Activated T-cell treated with anti-CD3 and anti-CD28 coated beads for 24 hours (primary cell): ENCODE data around the gene RFPL1.
"Not testable (repeated sequence)": the region's sequence is repeated elsewhere in the genome, so short reads cannot be mapped to it uniquely, and the experiment has no call there.

Experiments used
- DNase-seq: peaks from one replicate; pipeline ENCODE4 v3.0.0-alpha.2; 2020; ENCODE audit warnings: low read depth

The RFPL1 gene

GRCh38 chr22:29438283-29438682 is at the start of gene RFPL1:
Gene RFPL1, plus strand, starts transcription at chr22:29438583.
- not testable (repeated sequence) for DNase-seq

GRCh38 chr22:29388759-29389090 is 49.7 kb upstream of the RFPL1 start:
- no peak for DNase-seq

- no peak for DNase-seq
Measured at GRCh38 chr22:29390270-29390669, 48.1 kb upstream of the RFPL1 start.

GRCh38 chr22:29391546-29391945 is 46.8 kb upstream of the RFPL1 start:
- no peak for DNase-seq

- DNase-seq = no peak
Measured at GRCh38 chr22:29393019-29393608, 45.3 kb upstream of the RFPL1 start.

GRCh38 chr22:29394931-29395581 is 43.3 kb upstream of the RFPL1 start:
- peak; percentile 60 for DNase-seq

GRCh38 chr22:29396126-29396525 is 42.3 kb upstream of the RFPL1 start:
- DNase-seq = no peak

GRCh38 chr22:29397791-29398190 is 40.6 kb upstream of the RFPL1 start:
- DNase-seq = no peak

- no peak for DNase-seq
Measured at GRCh38 chr22:29400576-29400975, 37.8 kb upstream of the RFPL1 start.

GRCh38 chr22:29401538-29401937 is 36.8 kb upstream of the RFPL1 start:
- DNase-seq = not testable (repeated sequence)

GRCh38 chr22:29408940-29409339 is 29.4 kb upstream of the RFPL1 start:
- DNase-seq = no peak

GRCh38 chr22:29411569-29412211 is 26.7 kb upstream of the RFPL1 start:
- DNase-seq = not testable (repeated sequence)

- not testable (repeated sequence) for DNase-seq
Measured at GRCh38 chr22:29412772-29413171, 25.6 kb upstream of the RFPL1 start.

- DNase-seq = peak; percentile 55
Measured at GRCh38 chr22:29414951-29415591, 23.3 kb upstream of the RFPL1 start.

- not testable (repeated sequence) for DNase-seq
Measured at GRCh38 chr22:29418704-29419103, 19.7 kb upstream of the RFPL1 start.

GRCh38 chr22:29426476-29426875 is 11.9 kb upstream of the RFPL1 start:
- no peak for DNase-seq

GRCh38 chr22:29427176-29427760 is 11.1 kb upstream of the RFPL1 start:
- no peak for DNase-seq

- DNase-seq = no peak
Measured at GRCh38 chr22:29431986-29432385, 6.4 kb upstream of the RFPL1 start.

- DNase-seq = no peak
Measured at GRCh38 chr22:29433856-29434255, 4.5 kb upstream of the RFPL1 start.

GRCh38 chr22:29434288-29434687 is 4.1 kb upstream of the RFPL1 start:
- no peak for DNase-seq

- DNase-seq = no peak
Measured at GRCh38 chr22:29435236-29436136, 2.9 kb upstream of the RFPL1 start.

- no peak for DNase-seq
Measured at GRCh38 chr22:29442976-29443375, 4.6 kb downstream of the RFPL1 start.
